ENCODE data around the gene LPAR5.

The LPAR5 gene

GRCh38 chr12:6604259-6605029 is 31.3 kb downstream of the LPAR5 start:
- TF ChIP-seq FOXP2 (optimal IDR thresholded peaks at IDR 0.05; ENCODE audit: borderline replicate concordance, extremely low read depth, extremely low read length, insufficient read depth), result no peak
- TF ChIP-seq REST (IDR thresholded peaks at IDR 0.05; ENCODE audit: insufficient read depth in 1 of 2, low read depth in 2 of 2, low read length in 2 of 2), result no peak
- no peak for TF ChIP-seq POLR2AphosphoS5 (IDR thresholded peaks at IDR 0.05; ENCODE audit: low read depth, low read length)
- TF ChIP-seq TAF1 (IDR thresholded peaks at IDR 0.05; ENCODE audit: borderline replicate concordance, insufficient read depth, low read length), result no peak
- TF ChIP-seq SIN3A (IDR thresholded peaks at IDR 0.05; ENCODE audit: borderline replicate concordance, insufficient read depth, low read length), result no peak

- TF ChIP-seq TAF1 (IDR thresholded peaks at IDR 0.05; ENCODE audit: borderline replicate concordance, insufficient read depth, low read length) (no peak), REST (IDR thresholded peaks at IDR 0.05; ENCODE audit: insufficient read depth in 1 of 2, low read depth in 2 of 2, low read length in 2 of 2) (no peak), POLR2AphosphoS5 (IDR thresholded peaks at IDR 0.05; ENCODE audit: low read depth, low read length) (no peak), FOXP2 (optimal IDR thresholded peaks at IDR 0.05; ENCODE audit: borderline replicate concordance, extremely low read depth, extremely low read length, insufficient read depth) (no peak), SIN3A (IDR thresholded peaks at IDR 0.05; ENCODE audit: borderline replicate concordance, insufficient read depth, low read length) (no peak)
Measured at GRCh38 chr12:6603095-6603567, 32.6 kb downstream of the LPAR5 start.

- TF ChIP-seq FOXP2 (optimal IDR thresholded peaks at IDR 0.05; ENCODE audit: borderline replicate concordance, extremely low read depth, extremely low read length, insufficient read depth), result no peak
- TF ChIP-seq REST (IDR thresholded peaks at IDR 0.05; ENCODE audit: insufficient read depth in 1 of 2, low read depth in 2 of 2, low read length in 2 of 2), result no peak
- no peak for TF ChIP-seq TAF1 (IDR thresholded peaks at IDR 0.05; ENCODE audit: borderline replicate concordance, insufficient read depth, low read length)
- no peak for TF ChIP-seq SIN3A (IDR thresholded peaks at IDR 0.05; ENCODE audit: borderline replicate concordance, insufficient read depth, low read length)
- no peak for TF ChIP-seq POLR2AphosphoS5 (IDR thresholded peaks at IDR 0.05; ENCODE audit: low read depth, low read length)
Measured at GRCh38 chr12:6602526-6602925, 33.2 kb downstream of the LPAR5 start.

- TF ChIP-seq REST (IDR thresholded peaks at IDR 0.05; ENCODE audit: insufficient read depth in 1 of 2, low read depth in 2 of 2, low read length in 2 of 2) (no peak), TAF1 (IDR thresholded peaks at IDR 0.05; ENCODE audit: borderline replicate concordance, insufficient read depth, low read length) (no peak), FOXP2 (optimal IDR thresholded peaks at IDR 0.05; ENCODE audit: borderline replicate concordance, extremely low read depth, extremely low read length, insufficient read depth) (no peak), SIN3A (IDR thresholded peaks at IDR 0.05; ENCODE audit: borderline replicate concordance, insufficient read depth, low read length) (no peak), POLR2AphosphoS5 (IDR thresholded peaks at IDR 0.05; ENCODE audit: low read depth, low read length) (no peak)
Measured at GRCh38 chr12:6592087-6592486, 43.7 kb downstream of the LPAR5 start.

All from PFSK-1 (cell line).